Measurements from ENCODE around the gene PRSS12.

GRCh38 chr4:118388606-118389005 is 35.8 kb upstream of the PRSS12 start:
- TF ChIP-seq CTCF (IDR thresholded peaks at IDR 0.05; ENCODE audit: low read depth, low read length) (no peak), POLR2A (IDR thresholded peaks at IDR 0.05; ENCODE audit: extremely low read depth, insufficient read length) (no peak), MYC (IDR thresholded peaks at IDR 0.05; ENCODE audit: low read depth, low read length) (no peak)

Measured in NB4 (cell line).